Right lobe of liver (tissue), 4 donors: ENCODE data around the gene CDCP2.

ENCODE experiments used
- CTCF ChIP-seq, 4 donors: fragments of 200-600 bp in 3 of 4; fragments of 450-650 bp in 1 of 4; IDR thresholded peaks; one replicate each; pipeline versions ENCODE4 v1.5.1 to v1.8.0; 2016 to 2022; ENCODE audit warnings: antibody characterized with exemption in 4 of 4, mild to moderate bottlenecking in 2 of 4
- POLR2A ChIP-seq: fragments of 450-650 bp; IDR thresholded peaks from one replicate; pipeline ENCODE4 v1.6.1; 2017; ENCODE audit warnings: antibody characterized with exemption, mild to moderate bottlenecking
- donor health status: DM: no; HTN: no; CAD: no.
- donor health status: DM: no; HTN: no; CAD: no.
- donor health status: DM: no; HTN: yes; CAD: no.

- TF ChIP-seq CTCF (IDR thresholded peaks at IDR 0.05), result no peak
- no peak for TF ChIP-seq POLR2A
These were observed 52.3 kb downstream of the CDCP2 start for GRCh38 chr1:54100500-54100899.
